Thyroid gland (tissue), 4 donors: ENCODE measurements around the gene TIMM17A. TPM values are rescaled to one million over a fixed set of nuclear protein-coding genes. Genes with fewer than 3 reads are reported as not detected.

Experiments used
- DNase-seq, 2 donors: peaks; one replicate each; pipeline ENCODE4 v3.0.0-alpha.2; 2019
- H3K27ac ChIP-seq, 3 donors: fragments of 200-600 bp; sonication (generic); 1 replicate in 2 of 3; 2 replicates in 1 of 3; pipeline ENCODE4 v1.5.1; 2016 to 2019; ENCODE audit warnings: mild to moderate bottlenecking in 1 of 3, moderate library complexity in 1 of 3
- H3K27me3 ChIP-seq: fragments of 200-600 bp; sonication (generic); one replicate; pipeline ENCODE4 v1.5.1; 2019
- H3K36me3 ChIP-seq, 2 donors: fragments of 200-600 bp; sonication (generic); one replicate each; pipeline ENCODE4 v1.5.1; 2016 to 2019
- H3K4me1 ChIP-seq, 2 donors: fragments of 200-600 bp; sonication (generic); one replicate each; pipeline ENCODE4 v1.5.1; 2017 to 2019
- H3K4me3 ChIP-seq, 3 donors: fragments of 200-600 bp; sonication (generic); replicated peaks in 1 of 3; 1 replicate in 2 of 3; 2 replicates in 1 of 3; pipeline ENCODE4 v1.5.1; 2016; ENCODE audit warnings: mild to moderate bottlenecking in 1 of 3
- H3K9me3 ChIP-seq: fragments of 200-600 bp; sonication (generic); one replicate; pipeline ENCODE4 v1.5.1; 2017
- POLR2A ChIP-seq, 2 donors: fragments of 450-650 bp; IDR thresholded peaks; one replicate each; pipeline ENCODE4 v1.6.1; 2017; ENCODE audit warnings: antibody characterized with exemption in 2 of 2, mild to moderate bottlenecking in 2 of 2, moderate library complexity in 1 of 2
- WGBS, 2 donors: methylation state at CpG; one replicate each; pipeline ENCODE4 v1.1.5; 2017; 5-methylcytosine and 5-hydroxymethylcytosine counted together
- intact Hi-C: fragments of 100-400 bp; cut with DNase I; formaldehyde crosslinking; loops from one replicate; pipeline ENCODE4 v1.15.1; 2023
- total RNA-seq, 4 donors: library from RNA; depleted of rRNA; stranded (reverse); fragments of >200 nt; gene quantifications; one replicate each; pipeline ENCODE4 v1.2.3, GENCODE V29; 2016
- TF ChIP-seq, protein P1 (sequence below), 6 experiments: fragments of 200-600 bp in 3 of 6; fragments of 450-650 bp in 3 of 6; sonication (generic) in 3 of 6; IDR thresholded peaks; one replicate each; pipeline ENCODE4 v1.5.1; 2016 to 2019; ENCODE audit warnings: antibody characterized with exemption in 6 of 6, mild to moderate bottlenecking in 2 of 6, inconsistent platforms in 1 of 6, moderate library complexity in 1 of 6

The TIMM17A gene
- total RNA-seq, 4 donors from 2014 or later: 34.7 to 46.8 (median 40.1) TPM

DNA sequence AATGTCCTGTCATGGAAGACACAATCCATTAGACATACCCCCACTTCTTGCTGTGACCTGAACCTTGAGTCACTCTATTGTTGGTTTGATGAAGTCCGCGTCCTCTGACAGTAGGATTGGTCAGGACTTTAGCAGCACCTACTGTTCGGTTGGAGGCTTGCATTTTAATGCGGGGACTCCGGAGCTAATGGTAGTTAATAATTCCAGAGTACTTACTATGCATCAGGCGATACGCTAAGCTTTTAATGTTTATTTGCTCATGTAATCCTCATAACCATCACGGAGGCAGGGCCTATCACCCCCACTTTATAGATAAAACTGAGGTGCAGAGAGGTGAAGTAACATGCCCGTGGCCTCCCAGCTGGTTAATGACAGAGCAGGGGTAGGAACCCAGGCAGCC is 47.2 kb downstream of the TIMM17A start:
- TF ChIP-seq POLR2A (IDR thresholded peaks at IDR 0.05): no peak
- TF ChIP-seq, protein P1, sequence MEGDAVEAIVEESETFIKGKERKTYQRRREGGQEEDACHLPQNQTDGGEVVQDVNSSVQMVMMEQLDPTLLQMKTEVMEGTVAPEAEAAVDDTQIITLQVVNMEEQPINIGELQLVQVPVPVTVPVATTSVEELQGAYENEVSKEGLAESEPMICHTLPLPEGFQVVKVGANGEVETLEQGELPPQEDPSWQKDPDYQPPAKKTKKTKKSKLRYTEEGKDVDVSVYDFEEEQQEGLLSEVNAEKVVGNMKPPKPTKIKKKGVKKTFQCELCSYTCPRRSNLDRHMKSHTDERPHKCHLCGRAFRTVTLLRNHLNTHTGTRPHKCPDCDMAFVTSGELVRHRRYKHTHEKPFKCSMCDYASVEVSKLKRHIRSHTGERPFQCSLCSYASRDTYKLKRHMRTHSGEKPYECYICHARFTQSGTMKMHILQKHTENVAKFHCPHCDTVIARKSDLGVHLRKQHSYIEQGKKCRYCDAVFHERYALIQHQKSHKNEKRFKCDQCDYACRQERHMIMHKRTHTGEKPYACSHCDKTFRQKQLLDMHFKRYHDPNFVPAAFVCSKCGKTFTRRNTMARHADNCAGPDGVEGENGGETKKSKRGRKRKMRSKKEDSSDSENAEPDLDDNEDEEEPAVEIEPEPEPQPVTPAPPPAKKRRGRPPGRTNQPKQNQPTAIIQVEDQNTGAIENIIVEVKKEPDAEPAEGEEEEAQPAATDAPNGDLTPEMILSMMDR (IDR thresholded peaks at IDR 0.05): no peak
- DNase-seq: no peak
- Histone ChIP-seq H3K4me1 (peaks cover 20 to 22% of the 10 kb centered on the region in 2 donors), H3K4me3 (no peak overlapping the region), H3K27me3 (no peaks in the 10 kb centered on the region), H3K9me3 (no peaks in the 10 kb centered on the region), H3K27ac (no peak overlapping the region), H3K36me3 (peaks cover 35 to 63% of the 10 kb centered on the region in 2 donors)
- intact Hi-C loops: loop anchor here (5.0 kb wide), 1 partner anchor 125 kb away; no protein-coding TSS in a partner anchor
- 85 to 87% methylated on average over 9 of the region's 9 CpGs for WGBS, 2 donors

DNA sequence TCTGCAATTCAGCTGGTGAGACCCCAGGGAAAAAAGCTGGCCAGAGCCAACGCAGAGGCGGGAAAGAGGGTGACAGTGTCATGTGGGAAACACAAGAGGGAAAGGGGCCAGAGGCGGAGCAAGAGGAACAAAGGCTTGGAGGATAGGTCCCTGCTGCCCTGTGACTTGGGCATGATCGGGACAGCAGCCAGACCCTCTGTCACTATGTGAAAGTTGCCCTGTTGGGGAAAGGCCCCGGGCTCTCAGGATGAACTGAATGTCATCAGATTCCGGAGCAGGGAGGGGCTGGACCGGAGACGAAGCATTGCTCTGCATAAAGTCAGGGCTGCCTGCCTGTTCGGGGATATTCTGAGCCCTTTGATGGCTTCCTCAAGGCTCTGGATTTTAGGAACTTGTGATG is 49.4 kb downstream of the TIMM17A start:
- Histone ChIP-seq H3K36me3 (peaks cover 35 to 53% of the 10 kb centered on the region in 2 donors), H3K27me3 (no peaks in the 10 kb centered on the region), H3K9me3 (no peaks in the 10 kb centered on the region), H3K27ac (no peak overlapping the region), H3K4me3 (no peak overlapping the region), H3K4me1 (peaks cover 37 to 42% of the 10 kb centered on the region in 2 donors)
- no peak for DNase-seq
- WGBS, 2 donors: 84 to 88% methylated on average over 9 of the region's 9 CpGs
- TF ChIP-seq, protein P1 (IDR thresholded peaks at IDR 0.05): no peak
- TF ChIP-seq POLR2A (IDR thresholded peaks at IDR 0.05): no peak
- intact Hi-C loops: loop anchor here (5.0 kb wide), 1 partner anchor 123 kb away; no protein-coding TSS in a partner anchor

GRCh38 chr1:202005958-202006357 is 50.7 kb downstream of the TIMM17A start:
- H3K9me3 ChIP-seq: no peaks in the 10 kb centered on the region
- TF ChIP-seq, protein P1 (IDR thresholded peaks at IDR 0.05): peak in 5 of 6 experiments; percentile 16 to 74 (median 51)
- TF ChIP-seq POLR2A (IDR thresholded peaks at IDR 0.05): no peak
- H3K27me3 ChIP-seq: no peaks in the 10 kb centered on the region
- H3K36me3 ChIP-seq: peaks cover 35 to 43% of the 10 kb centered on the region in 2 donors
- H3K4me3 ChIP-seq: no peak overlapping the region
- WGBS, 2 donors: 73 to 80% methylated on average over 2 of the region's 2 CpGs
- peak overlapping the region in 2 of 3 donors; percentile 93 to 94 for H3K27ac ChIP-seq
- no peak for DNase-seq
- H3K4me1 ChIP-seq: peaks cover 46 to 50% of the 10 kb centered on the region in 2 donors
- intact Hi-C loops: no loop called here

GRCh38 chr1:202007304-202007703 is 52.0 kb downstream of the TIMM17A start:
- Histone ChIP-seq H3K4me3 (peak overlapping the region in 1 of 3 donors; percentile 12), H3K9me3 (no peaks in the 10 kb centered on the region), H3K27me3 (no peaks in the 10 kb centered on the region), H3K36me3 (peaks cover 30 to 34% of the 10 kb centered on the region in 2 donors), H3K4me1 (peaks cover 58 to 64% of the 10 kb centered on the region in 2 donors), H3K27ac (peak overlapping the region; percentile 89 to 94 (median 93))
- peak in 1 of 2 donors; percentile 9 for TF ChIP-seq POLR2A (IDR thresholded peaks at IDR 0.05)
- TF ChIP-seq, protein P1 (IDR thresholded peaks at IDR 0.05): no peak
- peak; percentile 67 to 72 for DNase-seq
- WGBS, 2 donors: 42% methylated on average over 8 of the region's 8 CpGs
- intact Hi-C loops: no loop called here

- Histone ChIP-seq H3K27ac (peak overlapping the region; percentile 89 to 94 (median 93)), H3K27me3 (no peaks in the 10 kb centered on the region), H3K4me1 (peaks cover 58 to 64% of the 10 kb centered on the region in 2 donors), H3K36me3 (peaks cover 27 to 30% of the 10 kb centered on the region in 2 donors), H3K9me3 (no peaks in the 10 kb centered on the region), H3K4me3 (peak overlapping the region in 1 of 3 donors; percentile 12)
- peak; percentile 95 to 96 for DNase-seq
- TF ChIP-seq, protein P1 (IDR thresholded peaks at IDR 0.05): peak in 1 of 6 experiments; percentile 12
- peak in 1 of 2 donors; percentile 73 for TF ChIP-seq POLR2A (IDR thresholded peaks at IDR 0.05)
- intact Hi-C loops: no loop called here
- 21 to 40% methylated on average over 8 to 11 of the region's 11 CpGs for WGBS, 2 donors
Measured at GRCh38 chr1:202007805-202008489, 52.6 kb downstream of the TIMM17A start.
